ENCODE measurements around the gene AGK. TPM values are rescaled to one million over a fixed set of nuclear protein-coding genes. Genes with fewer than 3 reads are reported as not detected.

The AGK gene
- total RNA-seq, 4 donors from 2014 or later = 8.4 to 47.0 (median 17.5) TPM

DNA sequence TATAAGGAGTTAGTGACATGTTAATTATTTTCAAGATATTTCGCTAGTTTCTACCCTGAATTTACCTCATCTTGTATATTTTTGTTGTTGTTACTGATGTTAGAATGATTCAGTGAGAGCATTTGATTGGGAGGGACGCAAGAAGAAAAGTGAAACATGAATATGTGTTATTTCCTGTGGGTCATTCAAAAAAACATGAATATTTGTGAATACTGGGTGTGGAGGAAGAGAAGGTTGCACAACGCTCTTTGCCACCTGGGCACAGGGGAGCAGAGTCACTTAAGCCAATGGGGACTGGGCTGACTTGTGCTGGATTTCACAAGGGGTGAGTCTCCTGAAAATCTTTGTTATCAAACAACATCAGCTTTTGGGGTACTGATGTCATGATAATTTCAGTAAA, 39.5 kb downstream of the AGK start:
- DNase-seq = no peak
- Histone ChIP-seq H3K9me3 (no peaks in the 10 kb centered on the region), H3K27ac (no peak overlapping the region), H3K27me3 (no peaks in the 10 kb centered on the region), H3K4me3 (no peak overlapping the region), H3K4me1 (no peaks in the 10 kb centered on the region), H3K36me3 (no peaks in the 10 kb centered on the region)
- TF ChIP-seq CTCF (IDR thresholded peaks at IDR 0.05) (no peak), POLR2A (IDR thresholded peaks at IDR 0.05) (no peak)

DNA sequence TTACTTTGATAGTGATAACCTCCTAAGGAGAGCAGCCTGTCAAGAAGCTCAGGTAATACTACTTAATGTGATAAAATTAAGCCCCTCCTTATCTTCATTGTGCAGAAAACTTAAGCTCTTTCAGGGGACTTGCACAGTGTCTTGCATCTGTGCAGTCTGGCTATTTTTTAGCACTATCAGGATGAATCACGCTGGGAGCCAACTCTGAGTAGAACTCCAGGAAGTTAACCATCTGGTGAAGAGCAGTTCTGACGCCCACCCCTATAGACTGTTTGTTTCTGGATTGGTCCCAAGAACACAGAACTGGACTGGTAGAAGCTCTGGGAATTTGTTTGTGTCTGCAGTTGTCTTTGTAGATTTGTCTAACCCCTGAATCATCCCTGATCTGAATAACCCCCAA, 41.9 kb downstream of the AGK start:
- no peaks in the 10 kb centered on the region for H3K4me1 ChIP-seq
- no peak overlapping the region for H3K27ac ChIP-seq
- no peaks in the 10 kb centered on the region for H3K36me3 ChIP-seq
- TF ChIP-seq CTCF (IDR thresholded peaks at IDR 0.05) (no peak), POLR2A (IDR thresholded peaks at IDR 0.05) (no peak)
- H3K9me3 ChIP-seq = no peaks in the 10 kb centered on the region
- H3K27me3 ChIP-seq = no peaks in the 10 kb centered on the region
- no peak overlapping the region for H3K4me3 ChIP-seq
- no peak for DNase-seq

DNA sequence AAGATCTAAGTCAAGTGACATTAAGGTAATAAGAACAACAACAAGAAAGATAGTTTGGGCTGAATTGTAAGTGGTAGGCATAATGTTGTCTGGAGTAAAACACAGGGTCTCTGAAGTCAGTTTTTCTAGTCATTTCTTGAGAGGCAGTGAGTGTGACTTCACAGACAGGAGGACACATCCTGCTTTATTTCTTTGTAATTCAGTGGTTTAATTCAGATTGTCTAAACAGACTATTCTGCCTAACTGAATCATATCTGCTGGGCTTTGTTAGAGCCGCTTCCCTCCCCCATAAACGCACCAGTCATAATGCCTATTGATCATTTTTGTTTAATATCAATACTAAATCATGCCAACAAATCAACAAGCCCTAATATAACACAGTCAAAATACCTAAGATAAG, 46.8 kb downstream of the AGK start:
- no peak for TF ChIP-seq POLR2A (IDR thresholded peaks at IDR 0.05)
- no peak for TF ChIP-seq CTCF (IDR thresholded peaks at IDR 0.05)
- no peak for DNase-seq
- H3K4me3 ChIP-seq = no peak overlapping the region
- H3K4me1 ChIP-seq = no peaks in the 10 kb centered on the region
- no peaks in the 10 kb centered on the region for H3K27me3 ChIP-seq
- H3K27ac ChIP-seq = no peak overlapping the region
- H3K36me3 ChIP-seq = no peaks in the 10 kb centered on the region
- H3K9me3 ChIP-seq = no peaks in the 10 kb centered on the region

GRCh38 chr7:141598408-141598807, 47.2 kb downstream of the AGK start:
- Histone ChIP-seq H3K9me3 (no peaks in the 10 kb centered on the region), H3K4me1 (no peaks in the 10 kb centered on the region), H3K4me3 (no peak overlapping the region), H3K27me3 (no peaks in the 10 kb centered on the region), H3K36me3 (no peaks in the 10 kb centered on the region), H3K27ac (no peak overlapping the region)
- DNase-seq = no peak
- TF ChIP-seq CTCF (IDR thresholded peaks at IDR 0.05) (no peak), POLR2A (IDR thresholded peaks at IDR 0.05) (no peak)

GRCh38 chr7:141600168-141601006, 49.2 kb downstream of the AGK start:
- no peaks in the 10 kb centered on the region for H3K4me1 ChIP-seq
- DNase-seq = no peak
- TF ChIP-seq CTCF (IDR thresholded peaks at IDR 0.05) (no peak), POLR2A (IDR thresholded peaks at IDR 0.05) (no peak)

More at GRCh38 chr7:141600168-141601006, 49.2 kb downstream of the AGK start:
- H3K27ac ChIP-seq = no peak overlapping the region
- no peaks in the 10 kb centered on the region for H3K9me3 ChIP-seq
- no peaks in the 10 kb centered on the region for H3K36me3 ChIP-seq
- H3K27me3 ChIP-seq = no peaks in the 10 kb centered on the region
- no peak overlapping the region for H3K4me3 ChIP-seq

All from Peyer's patch (tissue), 4 donors.